Measurements from ENCODE around the gene LRRC4C.

The LRRC4C gene

DNA sequence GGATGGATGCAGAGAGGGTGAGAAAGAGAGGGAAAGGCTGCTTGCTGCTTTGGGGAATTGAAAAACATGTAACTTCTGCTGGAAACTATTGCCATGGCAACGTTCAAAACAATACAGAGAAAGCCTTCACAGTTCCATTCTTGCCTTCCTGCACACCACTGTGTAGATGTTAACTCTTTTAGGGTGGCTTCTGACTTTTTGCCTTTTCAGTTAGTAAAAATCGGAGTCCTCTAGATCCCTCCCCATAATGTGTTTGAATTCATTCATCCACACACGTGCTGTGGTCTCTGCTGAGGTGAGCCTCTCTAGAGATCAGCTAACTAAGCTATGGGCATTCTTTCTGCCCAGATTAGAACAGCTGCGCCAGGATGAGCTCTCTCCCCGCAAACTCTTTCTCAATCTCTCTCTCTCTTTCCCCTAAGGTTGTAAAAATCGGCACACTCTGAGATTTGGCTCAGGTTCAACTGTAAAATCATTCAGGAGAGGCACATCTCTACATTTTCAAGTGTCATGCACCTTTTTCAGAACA is 1178.3 kb downstream of the LRRC4C start:
- DNase-seq (ENCODE audit: insufficient read length, low spot score) (no peak), FAIRE-seq (no peak)

DNA sequence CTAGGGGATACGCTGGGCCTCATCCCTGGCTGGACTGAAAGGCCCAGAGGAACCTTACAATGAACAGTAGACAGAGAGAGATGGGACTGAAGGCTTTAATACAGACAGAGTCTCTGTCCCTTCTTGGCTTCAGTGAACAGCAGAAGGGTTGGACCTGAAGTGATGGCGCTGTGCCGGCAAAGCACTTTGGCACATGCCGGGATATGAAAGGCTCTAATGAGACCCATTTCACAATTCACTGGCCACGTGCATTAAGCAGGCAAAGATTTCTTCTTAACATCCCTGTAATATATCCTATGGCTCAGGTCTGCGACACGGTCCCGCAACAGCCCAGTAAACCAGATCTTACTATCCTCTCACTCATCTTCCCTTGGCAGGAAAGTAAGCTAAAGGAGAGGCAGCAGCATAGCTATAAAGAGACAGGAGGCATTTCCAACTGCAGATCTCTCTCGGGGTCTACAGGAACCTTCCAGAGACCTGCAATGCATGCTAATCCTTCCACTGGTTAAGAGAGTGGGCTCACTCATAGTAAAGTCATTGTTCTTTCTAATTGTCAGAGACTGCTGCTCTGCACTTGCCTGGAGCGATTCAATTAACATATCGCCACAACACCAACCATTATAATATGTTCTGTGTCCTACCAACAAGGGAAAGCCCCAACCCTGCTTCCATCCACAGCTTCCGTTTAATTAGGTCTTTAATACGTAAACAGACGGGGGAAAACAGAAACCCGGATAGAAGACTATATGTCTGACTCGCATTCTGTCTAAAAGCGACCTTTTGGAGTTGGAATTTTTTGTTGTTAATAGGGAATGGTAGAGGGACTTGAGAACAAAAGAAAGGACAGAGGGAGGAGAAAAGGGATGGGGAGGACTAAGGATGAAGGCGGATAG is 1179.0 kb downstream of the LRRC4C start:
- DNase-seq (ENCODE audit: insufficient read length, low spot score) (no peak), FAIRE-seq (no peak)

DNA sequence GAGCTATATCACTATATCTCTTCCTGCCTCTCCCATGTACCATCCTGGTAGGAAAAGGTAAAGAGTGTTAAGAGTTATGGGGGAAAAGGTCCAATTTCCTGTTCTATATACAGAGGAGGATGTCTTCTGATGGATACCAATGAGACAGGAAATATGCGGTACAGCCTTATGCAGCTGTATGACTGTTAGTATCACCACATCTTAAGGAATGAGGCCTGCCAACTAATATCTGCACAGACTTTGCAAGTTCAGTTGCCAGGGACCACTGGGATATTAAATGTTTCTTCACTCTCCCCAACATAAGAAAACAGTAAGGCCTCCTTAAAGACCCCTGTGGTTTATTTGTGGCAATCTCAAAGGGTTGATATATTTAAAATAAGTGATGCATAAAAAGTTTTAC is 1182.5 kb downstream of the LRRC4C start:
- no peak for DNase-seq (ENCODE audit: insufficient read length, low spot score)
- FAIRE-seq: no peak

DNA sequence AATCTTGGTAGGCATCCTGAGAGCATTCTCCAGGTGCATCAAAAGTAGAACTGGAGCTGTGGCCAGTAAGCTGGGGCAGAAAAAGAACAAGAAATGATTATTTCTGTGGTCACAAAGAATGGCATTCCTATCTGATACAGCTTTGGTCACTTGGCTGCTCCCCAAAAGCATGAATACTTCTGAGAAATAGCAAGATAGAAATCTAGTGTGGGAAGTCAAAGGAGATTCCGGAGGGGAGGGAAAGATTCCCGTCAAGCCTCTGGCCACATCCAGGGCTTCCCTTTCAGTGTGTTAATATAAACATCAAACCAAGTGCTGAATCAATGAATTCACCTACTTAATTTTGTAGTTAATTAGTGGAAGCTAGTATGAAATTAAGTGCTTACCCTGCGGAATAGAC is 1185.4 kb downstream of the LRRC4C start:
- FAIRE-seq: no peak
- peak; percentile 26 for DNase-seq (ENCODE audit: insufficient read length, low spot score)

DNA sequence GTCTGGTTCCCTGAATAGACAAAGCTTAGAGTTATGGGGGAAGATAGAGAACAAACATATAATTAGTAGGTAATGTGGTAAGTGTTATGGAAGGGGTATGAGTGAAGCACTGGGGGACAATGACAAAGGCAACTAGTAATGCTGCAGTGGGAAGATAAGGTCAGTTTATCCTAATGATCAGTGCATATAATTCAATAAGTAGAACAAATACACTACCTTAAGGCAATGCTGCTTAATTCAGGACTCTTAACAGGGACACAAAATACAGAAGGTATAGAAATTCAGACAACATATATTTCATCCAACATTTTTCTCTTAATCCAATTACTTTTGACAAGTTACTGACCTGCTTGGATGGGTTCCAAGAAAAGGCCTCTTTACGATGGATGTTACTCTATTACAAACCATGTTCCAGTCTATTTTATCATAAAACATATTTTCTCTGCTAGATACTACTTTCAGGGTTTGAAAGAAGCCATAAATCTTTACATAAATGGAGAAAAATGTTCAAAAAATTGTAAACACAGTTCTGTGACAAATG is 1186.2 kb downstream of the LRRC4C start:
- no peak for DNase-seq (ENCODE audit: insufficient read length, low spot score)
- FAIRE-seq: no peak

DNA sequence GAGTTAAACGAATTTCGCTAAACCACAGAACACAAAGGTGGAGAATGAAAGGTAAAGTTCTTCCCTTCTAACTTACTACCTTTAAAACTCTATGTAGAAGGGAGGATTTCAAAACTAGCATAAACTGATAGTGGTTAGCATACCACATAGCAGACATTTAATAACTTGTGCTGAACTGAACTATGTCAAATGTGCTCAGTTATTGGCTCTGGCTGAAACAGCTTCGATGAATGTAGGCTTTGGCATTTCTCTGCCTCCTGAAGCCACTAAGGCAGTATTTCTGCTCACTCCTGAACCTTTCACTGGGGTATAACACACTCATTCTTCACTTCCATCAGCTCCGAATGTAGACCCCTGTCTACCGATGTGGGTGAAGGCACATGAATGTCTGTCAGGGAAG is 1188.1 kb downstream of the LRRC4C start:
- DNase-seq (ENCODE audit: insufficient read length, low spot score): no peak
- FAIRE-seq: no peak

DNA sequence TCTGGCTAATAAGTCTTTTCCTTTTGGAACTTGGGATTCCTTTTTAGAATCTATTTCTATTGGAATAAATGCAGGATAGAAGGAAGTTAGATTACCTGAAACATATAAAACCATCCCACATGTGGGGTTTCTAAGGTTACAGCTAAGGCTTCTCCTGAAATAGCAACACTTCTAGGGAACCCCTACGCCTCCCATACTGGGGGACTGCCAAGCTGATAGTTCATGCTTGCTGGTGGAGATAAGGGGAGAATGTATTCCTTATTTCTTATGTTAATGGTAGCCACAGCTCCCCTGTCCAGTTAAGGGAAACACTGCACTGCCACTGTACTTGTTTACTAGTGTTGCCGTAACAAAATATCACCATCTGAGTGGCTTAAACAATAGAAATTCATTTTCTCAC is 1189.6 kb downstream of the LRRC4C start:
- no peak for FAIRE-seq
- DNase-seq (ENCODE audit: insufficient read length, low spot score): no peak

DNA sequence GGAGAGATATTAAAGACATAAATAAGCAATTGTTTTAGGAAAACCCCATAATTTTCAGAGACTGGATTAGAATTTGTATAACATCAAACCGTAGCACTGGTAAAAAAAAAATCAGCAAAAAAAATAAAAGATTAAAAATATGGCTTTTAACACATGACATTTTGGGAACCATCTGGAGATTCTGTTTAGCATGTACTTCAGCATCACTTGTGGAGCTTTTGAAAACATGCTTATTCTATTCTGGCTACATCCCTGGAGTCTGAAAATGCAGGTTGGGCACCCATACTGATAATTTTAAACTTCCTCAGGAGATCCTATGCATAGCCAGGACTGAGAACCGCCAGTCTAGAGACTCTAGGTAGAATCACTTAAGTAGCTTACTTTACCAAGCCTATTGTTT is 1190.9 kb downstream of the LRRC4C start:
- FAIRE-seq: no peak
- no peak for DNase-seq (ENCODE audit: insufficient read length, low spot score)

DNA sequence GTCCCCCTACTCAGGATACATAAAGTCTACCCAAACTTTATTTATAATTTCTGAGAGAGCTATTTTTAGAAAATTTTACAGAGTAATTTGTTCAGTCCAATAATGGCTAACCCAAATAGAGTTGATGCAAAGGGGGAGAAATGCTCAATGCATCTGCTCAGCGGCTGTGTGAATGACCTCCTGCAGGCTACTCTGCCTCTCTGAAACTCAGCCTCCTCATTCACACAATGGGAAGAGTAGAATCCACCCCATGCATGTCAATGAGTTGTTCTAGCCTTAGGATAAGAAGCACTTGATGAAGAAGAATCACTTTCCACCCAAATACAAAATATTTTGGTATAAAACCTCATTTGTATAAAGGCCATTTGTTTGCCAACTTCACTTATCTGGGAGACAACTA is 1204.0 kb downstream of the LRRC4C start:
- FAIRE-seq (no peak), DNase-seq (ENCODE audit: insufficient read length, low spot score) (no peak)

DNA sequence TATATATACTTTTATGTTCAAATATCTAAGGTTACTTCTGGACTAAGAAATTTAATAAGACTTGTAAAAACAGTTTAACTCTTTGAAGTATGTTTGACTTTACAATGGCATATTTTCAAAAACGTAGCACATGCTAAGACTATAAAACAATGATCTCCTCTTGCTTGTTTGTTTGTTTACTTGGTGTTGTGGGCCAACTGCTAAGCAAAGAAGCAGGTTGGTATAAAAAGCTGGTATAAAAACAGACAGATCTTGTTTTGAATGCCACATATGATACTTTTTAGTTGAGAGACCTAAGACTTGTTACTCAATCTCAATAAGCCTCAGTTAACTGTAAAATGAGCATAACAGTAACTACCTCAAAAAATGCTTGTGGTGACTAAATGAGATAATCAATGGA is 1206.3 kb downstream of the LRRC4C start:
- FAIRE-seq (no peak), DNase-seq (ENCODE audit: insufficient read length, low spot score) (no peak)

DNA sequence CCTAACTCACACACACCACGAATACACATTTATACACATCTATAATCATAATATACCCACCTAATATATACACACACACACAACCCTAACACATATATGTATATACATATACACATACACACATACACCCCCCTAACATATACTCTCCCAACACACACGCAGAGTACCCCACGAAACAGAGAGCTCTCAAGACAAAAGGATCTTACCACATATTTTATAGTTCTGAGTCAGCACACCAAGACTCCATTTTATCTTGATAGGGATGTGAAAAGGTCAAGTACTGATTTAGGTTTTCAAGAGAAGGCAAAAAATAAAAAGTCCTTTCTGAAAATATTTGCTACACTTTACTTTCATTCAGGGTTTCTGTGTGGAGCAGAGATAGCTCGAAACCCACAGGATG is 1207.2 kb downstream of the LRRC4C start:
- DNase-seq (ENCODE audit: insufficient read length, low spot score) (no peak), FAIRE-seq (no peak)

DNA sequence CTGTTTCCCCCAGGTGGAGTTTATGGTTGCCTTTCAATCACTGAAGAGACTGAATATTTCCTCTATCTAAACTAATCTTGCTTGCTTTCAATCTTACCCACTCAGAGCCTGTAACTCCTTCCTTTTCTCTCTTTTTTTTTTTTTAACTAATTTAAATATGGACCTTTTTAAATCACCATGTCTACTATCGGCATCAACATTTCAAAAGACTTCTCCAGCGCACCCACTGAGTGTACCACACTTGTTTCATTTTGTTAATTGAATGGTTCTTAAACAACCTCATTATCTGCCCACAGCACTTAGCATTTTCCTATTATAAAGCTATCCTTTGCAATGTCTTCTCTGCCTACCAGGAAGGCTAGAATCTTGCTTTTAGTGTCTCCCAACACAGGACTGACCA is 1212.5 kb downstream of the LRRC4C start:
- FAIRE-seq: no peak
- no peak for DNase-seq (ENCODE audit: insufficient read length, low spot score)

DNA sequence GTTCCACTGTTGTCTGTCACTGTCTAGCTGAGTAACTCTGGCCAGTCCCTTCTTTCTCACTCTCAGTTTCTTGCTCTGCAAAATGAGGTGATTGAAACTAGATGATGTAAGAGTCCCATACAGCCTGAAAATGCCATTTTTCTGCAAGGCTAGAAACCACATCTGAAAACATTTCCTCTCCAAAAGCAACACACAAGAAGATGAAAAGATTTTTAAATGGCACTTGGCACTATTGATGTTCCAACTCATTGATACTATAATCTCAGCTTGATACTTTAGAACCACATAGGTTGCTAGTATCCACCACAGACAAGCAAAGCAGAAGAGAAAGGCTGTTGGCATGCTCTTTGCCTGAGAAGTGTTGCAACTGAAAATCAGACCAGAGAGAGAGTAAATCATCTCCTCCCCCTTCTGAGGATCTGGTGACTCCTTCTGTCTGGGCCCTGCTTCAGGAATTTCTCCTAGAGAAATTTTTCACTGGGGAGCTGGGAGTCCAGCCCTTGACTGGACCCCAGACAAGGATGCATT is 1217.9 kb downstream of the LRRC4C start:
- DNase-seq (ENCODE audit: insufficient read length, low spot score) (peak; percentile 1), FAIRE-seq (no peak)

DNA sequence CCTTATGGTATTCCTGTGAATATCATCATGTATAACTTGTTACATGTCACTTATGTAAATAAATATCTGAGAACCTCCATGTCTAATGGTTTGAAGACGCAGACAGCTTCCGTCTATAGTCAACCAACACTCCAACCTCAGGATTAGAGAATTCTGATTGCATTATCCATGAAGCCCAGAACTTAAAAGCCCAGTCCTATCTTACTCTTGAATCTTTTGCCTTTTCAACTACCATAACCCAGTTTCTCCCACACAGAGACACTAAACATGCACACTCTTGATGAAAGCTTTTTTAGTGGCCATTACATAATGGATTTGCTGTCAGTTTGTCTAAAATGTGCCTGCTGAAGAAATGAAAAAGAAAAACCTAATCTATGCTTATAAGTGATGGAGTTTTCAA is 1219.2 kb downstream of the LRRC4C start:
- DNase-seq (ENCODE audit: insufficient read length, low spot score) (no peak), FAIRE-seq (no peak)

DNA sequence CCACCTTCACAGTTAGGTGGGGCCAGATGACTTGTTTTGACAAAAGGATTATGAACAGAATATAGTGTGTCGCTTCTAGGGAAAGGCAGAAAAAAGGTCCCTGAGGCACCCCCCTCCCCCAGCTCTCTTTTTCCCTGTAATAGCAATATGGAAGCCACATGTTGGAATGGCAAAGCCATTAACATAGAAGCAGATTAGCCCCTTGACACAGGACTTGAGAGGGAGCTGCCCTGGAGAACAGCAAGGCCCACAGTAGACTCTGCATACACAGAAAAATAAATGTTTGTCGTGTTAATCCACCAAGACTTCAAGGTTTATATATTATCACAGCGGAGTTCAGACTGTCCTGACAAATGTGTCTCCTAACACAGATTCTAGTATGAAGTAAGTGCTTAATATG is 1222.9 kb downstream of the LRRC4C start:
- FAIRE-seq (no peak), DNase-seq (ENCODE audit: insufficient read length, low spot score) (no peak)

DNA sequence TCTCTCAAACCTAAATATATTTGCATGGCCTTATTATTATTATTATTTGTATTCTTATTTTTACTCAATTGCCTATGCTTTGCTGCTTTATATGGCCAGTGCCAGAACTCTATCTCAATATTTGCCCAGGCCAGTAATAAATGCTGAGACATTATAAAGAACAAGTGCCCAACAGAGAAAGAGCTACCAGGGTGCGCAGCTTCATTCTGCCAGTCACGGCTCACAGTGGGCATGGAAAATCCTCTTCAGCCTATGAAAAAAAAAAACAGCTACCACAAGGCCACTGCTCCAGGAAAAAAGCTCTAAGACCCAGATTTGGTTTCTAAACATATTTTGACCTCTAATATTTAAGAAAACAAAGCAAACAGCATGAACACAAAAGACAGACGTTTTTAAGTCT is 1223.6 kb downstream of the LRRC4C start:
- DNase-seq (ENCODE audit: insufficient read length, low spot score): no peak
- FAIRE-seq: no peak

DNA sequence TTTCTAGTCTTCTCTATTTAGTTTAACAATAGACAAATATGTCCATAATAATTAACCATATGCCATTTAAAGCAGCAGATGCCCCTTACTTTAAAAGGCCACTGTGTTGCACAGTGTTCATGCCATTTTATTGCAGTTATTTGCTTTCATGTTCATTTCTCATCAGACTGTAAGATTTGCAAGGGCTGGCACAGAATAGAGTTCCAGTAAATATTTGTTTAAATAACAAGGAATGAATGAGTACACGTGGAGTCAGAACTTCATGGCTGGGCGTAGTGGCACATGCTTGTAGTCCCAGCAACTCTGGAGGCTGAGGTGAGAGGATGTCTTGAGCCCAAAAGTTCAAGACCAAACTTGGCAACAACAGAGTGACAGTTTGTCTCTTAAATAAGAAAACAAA is 1228.6 kb downstream of the LRRC4C start:
- DNase-seq (ENCODE audit: insufficient read length, low spot score) (no peak), FAIRE-seq (no peak)

DNA sequence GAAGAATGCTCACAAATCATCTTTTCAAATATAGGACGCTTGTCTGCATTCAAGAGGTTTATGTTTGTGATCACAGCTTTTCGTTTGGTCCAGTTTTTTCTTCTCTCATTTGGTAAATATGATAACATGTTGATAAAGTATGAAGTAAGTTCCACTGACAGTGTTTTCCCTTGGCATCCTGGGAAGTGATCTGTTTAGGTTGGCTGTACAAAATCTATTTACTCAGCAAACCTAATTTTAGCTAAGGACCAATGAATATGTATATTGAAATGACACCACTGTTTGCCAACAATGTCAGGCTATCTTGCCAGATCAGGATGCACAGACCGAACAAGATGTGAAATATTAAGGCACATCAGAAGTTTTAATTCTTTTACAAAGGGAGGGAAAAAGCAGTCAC is 1230.8 kb downstream of the LRRC4C start:
- no peak for DNase-seq (ENCODE audit: insufficient read length, low spot score)
- no peak for FAIRE-seq

DNA sequence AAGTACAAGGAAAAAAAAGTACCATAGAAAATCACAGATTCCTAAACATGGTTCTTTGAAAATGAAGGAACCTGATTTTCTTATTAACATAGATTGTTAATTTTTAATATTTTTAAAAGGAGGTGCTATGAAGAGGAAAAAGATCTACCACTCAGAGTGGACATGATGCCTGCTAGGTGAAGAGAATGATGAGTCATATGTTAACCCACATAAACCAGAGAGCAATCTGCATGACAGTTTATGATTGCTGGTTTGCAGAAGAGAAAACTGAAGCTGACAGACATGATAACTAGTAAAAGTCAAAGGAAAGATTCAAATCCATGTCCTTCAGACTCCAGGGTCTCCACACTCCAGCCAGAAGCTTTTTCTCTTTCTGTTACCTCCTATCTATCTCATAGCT is 1231.7 kb downstream of the LRRC4C start:
- DNase-seq (ENCODE audit: insufficient read length, low spot score) (no peak), FAIRE-seq (no peak)

DNA sequence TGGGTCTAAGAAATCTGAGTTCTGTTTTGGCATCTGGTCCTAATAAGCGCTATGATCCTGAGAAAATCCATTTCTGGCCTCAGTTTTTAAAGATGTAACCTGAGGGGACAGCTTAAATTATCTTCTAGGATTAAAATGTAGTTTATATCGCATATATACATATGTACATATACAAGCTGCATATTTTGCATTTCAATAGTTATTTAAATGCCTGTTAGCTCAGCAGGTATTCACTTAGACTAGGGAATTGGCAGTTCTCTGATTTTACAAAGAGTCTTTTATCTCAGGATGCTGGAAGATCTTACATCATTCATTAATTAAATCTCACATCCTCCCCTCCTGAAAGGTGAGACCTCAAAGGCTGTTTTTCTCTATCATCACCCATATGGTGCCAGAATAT is 1232.8 kb downstream of the LRRC4C start:
- FAIRE-seq: no peak
- DNase-seq (ENCODE audit: insufficient read length, low spot score): no peak

DNA sequence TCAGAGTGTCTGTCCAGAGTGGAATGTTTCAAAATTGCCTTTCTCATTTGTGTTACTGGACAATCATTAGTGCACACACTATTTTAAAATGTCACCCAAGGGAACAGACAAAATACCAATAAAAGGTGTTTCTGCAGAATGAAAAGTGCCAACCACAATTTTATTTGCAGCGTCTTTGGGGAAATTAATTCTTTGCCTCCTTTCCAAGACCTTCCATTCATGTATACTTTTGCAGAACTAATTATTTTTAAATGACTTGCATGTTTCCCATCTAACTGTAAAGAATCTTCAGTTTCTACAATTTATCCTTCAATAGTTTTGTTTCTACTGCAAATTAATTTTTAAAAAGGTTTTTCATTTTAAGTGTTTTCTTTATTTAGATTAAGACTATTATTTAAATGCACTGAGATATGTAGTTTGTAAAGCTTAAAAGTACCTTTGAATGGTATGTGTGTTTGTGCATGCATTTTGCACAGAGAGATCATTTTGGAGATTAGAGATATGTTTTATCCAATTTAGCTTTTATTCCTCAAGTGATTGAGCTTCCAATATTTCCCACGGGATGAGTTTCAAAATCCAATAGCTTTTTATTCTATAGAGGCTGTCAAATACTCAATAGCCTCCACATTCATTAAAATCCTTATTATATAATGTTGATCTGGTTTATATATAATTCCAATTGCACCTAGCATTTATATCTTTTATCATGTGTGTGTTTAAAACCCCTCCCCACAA is 1235.7 kb downstream of the LRRC4C start:
- DNase-seq (ENCODE audit: insufficient read length, low spot score): no peak
- FAIRE-seq: no peak
